ENCODE results near the gene APOL6.

Gene APOL6

GRCh38 chr22:35643991-35644390 lies 4.3 kb upstream of the APOL6 start (continued):
- no peak for TF ChIP-seq ZNF521 (tag by site-specific recombination; IDR thresholded peaks at IDR 0.05)

DNA sequence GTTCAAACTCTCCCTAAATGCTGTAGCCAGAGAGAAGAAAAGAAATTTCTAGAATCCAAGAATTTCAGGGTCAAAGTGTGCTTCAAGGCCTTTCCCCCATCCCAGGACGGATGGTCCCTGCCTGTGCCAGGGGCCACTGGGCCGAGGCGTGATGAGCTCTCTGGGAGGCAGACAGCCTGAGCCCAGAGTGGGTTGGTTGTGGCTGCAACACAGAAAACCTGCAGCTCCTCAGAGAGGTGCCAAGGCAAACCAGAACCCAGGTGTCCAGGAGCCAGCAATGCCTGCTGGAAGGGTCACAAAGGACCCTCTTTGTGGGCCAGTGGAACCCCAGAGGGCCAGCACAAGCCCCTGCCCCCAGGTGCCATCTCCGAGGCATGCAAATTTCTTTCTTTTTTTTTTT lies 2.6 kb upstream of the APOL6 start:
- Histone ChIP-seq H3K4me1 (ENCODE audit: control insufficient read depth, insufficient read depth, low read length) (no peaks in the 10 kb centered on the region), H3K4me3 (ENCODE audit: low read depth, low read length) (no peak overlapping the region), H3K27ac (ENCODE audit: extremely low read depth, low read depth, low read length) (no peak overlapping the region), H3K9me3 (ENCODE audit: control insufficient read depth, insufficient read depth, low read depth, low read length) (no peaks in the 10 kb centered on the region), H3K36me3 (ENCODE audit: control insufficient read depth in 2 of 2, insufficient read depth in 1 of 2, low read length in 2 of 2) (no peaks in the 10 kb centered on the region)
- ChIA-PET CTCF (interaction anchor here (0.7 kb wide), 1 partner anchor 224 kb away, joined by 3 read pairs; no protein-coding TSS in a partner anchor), POLR2A (interaction anchor here (0.7 kb wide), 1 partner anchor 18 kb away, joined by 3 read pairs; no protein-coding TSS in a partner anchor)
- TF ChIP-seq ZNF157 (tag by site-specific recombination; IDR thresholded peaks at IDR 0.05) (no peak), ZNF623 (tag by site-specific recombination; IDR thresholded peaks at IDR 0.05) (no peak), YY1 (tag by site-specific recombination; IDR thresholded peaks at IDR 0.05) (no peak), ZBTB7A (tag by site-specific recombination; IDR thresholded peaks at IDR 0.05; ENCODE audit: low read depth) (no peak), ZFHX2 (tag by site-specific recombination; conservative IDR thresholded peaks at IDR 0.05) (no peak), ZNF121 (tag by site-specific recombination; IDR thresholded peaks at IDR 0.05) (no peak), SP3 (tag by site-specific recombination; IDR thresholded peaks at IDR 0.05) (no peak), KLF7 (tag by site-specific recombination; IDR thresholded peaks at IDR 0.05; ENCODE audit: borderline replicate concordance) (no peak), ZNF292 (tag by site-specific recombination; IDR thresholded peaks at IDR 0.05; ENCODE audit: borderline replicate concordance, low read depth) (no peak), ZNF266 (tag by site-specific recombination; IDR thresholded peaks at IDR 0.05; ENCODE audit: low read depth) (no peak), ZIC2 (tag by site-specific recombination; IDR thresholded peaks at IDR 0.05) (no peak)
- TF ChIP-seq, protein P1, sequence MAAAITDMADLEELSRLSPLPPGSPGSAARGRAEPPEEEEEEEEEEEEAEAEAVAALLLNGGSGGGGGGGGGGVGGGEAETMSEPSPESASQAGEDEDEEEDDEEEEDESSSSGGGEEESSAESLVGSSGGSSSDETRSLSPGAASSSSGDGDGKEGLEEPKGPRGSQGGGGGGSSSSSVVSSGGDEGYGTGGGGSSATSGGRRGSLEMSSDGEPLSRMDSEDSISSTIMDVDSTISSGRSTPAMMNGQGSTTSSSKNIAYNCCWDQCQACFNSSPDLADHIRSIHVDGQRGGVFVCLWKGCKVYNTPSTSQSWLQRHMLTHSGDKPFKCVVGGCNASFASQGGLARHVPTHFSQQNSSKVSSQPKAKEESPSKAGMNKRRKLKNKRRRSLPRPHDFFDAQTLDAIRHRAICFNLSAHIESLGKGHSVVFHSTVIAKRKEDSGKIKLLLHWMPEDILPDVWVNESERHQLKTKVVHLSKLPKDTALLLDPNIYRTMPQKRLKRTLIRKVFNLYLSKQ (tag by site-specific recombination; IDR thresholded peaks at IDR 0.05; ENCODE audit: borderline replicate concordance): no peak

DNA sequence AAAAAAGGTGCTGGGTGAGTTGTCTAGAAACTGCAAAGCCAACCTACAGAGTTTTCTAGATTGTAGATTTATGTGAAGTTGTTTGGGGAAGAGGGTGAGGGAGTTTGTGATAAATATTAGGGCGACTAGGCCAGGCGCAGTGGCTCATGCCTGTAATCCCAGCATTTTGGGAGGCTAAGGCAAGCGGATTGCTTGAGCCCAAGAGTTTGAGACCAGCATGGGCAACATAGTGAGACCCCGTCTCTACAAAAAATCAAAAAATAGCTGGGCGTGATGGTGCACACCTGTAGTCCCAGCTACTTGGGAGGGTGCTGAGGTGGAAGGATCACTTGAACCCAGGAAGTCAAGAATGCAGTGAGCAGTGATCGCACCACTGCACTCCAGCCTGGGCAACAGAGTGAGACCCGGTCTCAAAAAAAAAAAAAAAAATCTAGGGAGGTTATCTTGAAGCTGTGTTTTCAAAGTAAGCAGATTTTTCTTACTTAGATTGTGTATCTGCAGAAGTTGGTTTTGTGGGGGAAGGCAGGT lies 844 bp downstream of the APOL6 start:
- Histone ChIP-seq H3K9me3 (ENCODE audit: control insufficient read depth, insufficient read depth, low read depth, low read length) (no peaks in the 10 kb centered on the region), H3K36me3 (ENCODE audit: control insufficient read depth in 2 of 2, insufficient read depth in 1 of 2, low read length in 2 of 2) (no peaks in the 10 kb centered on the region), H3K4me3 (ENCODE audit: low read depth, low read length) (no peak overlapping the region), H3K27ac (ENCODE audit: extremely low read depth, low read depth, low read length) (no peak overlapping the region), H3K4me1 (ENCODE audit: control insufficient read depth, insufficient read depth, low read length) (no peaks in the 10 kb centered on the region)
- ChIA-PET CTCF (interaction anchor here (0.7 to 2.0 kb wide), 3 partner anchors 10 to 475 kb away, joined by 4 to 6 read pairs (median 4); no protein-coding TSS in a partner anchor), POLR2A (no interaction called here)
- TF ChIP-seq ZNF324 (tag by site-specific recombination; IDR thresholded peaks at IDR 0.05) (no peak), ZNF121 (tag by site-specific recombination; IDR thresholded peaks at IDR 0.05) (peak; percentile 44; the same call in 1 of the 2 replicates), SP7 (tag by site-specific recombination; IDR thresholded peaks at IDR 0.05) (no peak), ZNF701 (tag by site-specific recombination; IDR thresholded peaks at IDR 0.05) (no peak), KLF17 (tag by site-specific recombination; IDR thresholded peaks at IDR 0.05) (no peak), PRDM4 (tag by site-specific recombination; IDR thresholded peaks at IDR 0.05) (no peak)
